ENCODE measurements around the gene CCDC61. TPM values are rescaled to one million over a fixed set of nuclear protein-coding genes. Genes with fewer than 3 reads are reported as not detected.

The CCDC61 gene
- polyA plus RNA-seq, 4 donors: 10.8 to 17.0 (median 15.3) TPM

DNA sequence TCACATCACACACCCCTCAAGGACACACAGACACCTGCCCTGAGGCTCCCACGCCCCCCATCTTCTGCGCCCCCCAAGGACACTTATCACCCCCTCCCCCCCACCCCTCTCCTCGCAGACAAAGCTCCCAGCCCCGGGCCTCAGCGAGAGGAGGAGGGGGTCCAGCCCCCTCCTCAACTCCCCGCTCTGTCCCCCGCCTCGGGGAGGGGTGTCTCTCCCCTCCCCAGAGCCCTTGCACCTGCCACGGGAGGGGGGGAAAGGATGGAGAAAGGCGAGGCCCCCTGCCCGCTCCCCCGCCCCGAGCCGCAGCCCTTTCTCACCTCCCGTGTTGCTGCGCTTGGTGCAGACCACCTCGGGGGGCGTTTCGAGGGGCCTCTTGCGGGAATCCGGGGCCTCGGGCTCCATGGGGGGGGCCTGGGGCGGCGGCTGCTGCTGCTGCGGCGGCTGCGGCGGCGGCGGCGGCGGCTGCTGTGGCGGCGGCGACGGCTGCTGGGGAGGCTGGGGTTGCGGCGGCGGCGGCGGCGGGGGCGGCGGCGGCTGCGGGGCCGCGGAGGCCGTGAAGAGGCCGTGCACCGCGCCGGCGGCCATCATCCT is 22.2 kb upstream of the CCDC61 start:
- DNase-seq (ENCODE audit: low read depth in 4 of 4, low spot score in 2 of 4): no peak

DNA sequence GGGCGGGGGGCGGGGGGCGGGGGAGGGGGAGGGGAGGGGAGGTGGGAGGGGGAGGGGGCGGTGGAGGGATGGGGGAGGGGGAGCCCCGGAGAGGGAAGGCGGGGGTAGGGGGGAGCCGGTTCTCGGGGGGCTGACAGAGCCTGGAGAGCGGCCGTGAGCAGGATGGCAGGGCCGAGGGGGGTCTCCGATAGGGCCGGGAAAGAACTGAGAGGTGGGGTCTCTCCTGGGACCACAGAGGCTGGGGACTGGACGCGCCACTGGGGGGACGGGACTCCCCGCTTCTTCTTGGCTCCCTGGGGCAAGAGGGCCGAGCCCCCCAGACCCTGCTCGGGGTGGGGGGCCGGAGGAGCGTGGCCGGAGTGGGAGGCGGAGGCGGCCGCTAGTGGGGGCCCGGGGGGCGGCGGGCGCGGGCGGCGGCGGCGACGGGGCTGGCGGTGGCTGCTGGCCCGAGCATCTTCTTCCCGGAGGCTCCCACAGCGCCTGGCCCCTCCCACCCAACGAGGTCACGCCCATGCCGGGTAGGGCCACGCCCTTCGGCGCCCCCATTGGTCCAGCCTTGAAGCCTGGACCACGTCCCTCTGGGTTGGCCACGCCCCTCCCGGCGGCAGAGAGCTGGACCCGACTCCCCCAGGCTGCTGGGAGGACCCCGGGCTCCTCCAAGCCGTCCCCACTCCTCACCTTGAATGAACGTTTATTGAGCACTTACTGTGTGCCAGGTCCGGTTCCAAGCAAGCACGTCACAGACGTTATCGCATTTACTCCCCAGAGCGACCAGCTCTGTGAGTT is 21.5 kb upstream of the CCDC61 start, which contains the start of gene NOVA2:
TSS of gene NOVA2 (minus strand) at position 313 of the 786 bp plus-strand sequence. CDS start 514 bp downstream, outside the sequence.
- DNase-seq (ENCODE audit: low read depth in 4 of 4, low spot score in 2 of 4): no peak

DNA sequence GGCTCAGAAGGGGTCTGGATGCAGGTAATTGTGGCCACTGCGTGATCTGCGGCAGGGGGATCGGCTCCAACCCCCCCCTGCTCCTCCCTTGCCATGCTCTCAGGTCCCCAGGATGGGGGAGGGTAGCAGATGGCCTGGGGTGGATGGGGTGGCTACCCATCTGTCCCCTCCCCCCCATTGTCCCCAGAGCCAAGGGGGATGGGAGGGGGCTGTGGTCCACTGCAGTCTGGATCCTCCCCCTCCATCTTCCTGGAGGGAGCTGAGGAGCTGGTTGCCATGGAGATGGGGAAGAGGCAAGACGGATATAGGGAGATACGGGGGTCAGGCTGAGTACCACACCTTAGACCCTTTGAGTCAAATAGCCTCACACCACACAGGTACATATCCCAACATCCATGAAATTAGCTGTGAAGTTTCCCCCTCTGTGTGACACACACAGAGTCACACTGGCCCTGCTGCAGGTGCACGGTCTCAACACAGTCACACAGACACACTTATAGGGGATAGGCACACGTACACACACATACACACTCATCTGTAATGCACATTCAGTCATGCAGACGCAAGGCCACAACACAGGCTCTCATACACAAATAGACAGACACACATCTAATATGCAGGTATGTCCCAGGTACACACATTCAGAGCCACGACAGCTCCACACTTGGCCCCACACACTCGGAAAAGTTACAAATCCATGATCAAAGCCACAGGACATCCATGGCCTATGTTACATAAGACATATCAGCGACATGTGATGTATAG is 19.8 kb upstream of the CCDC61 start:
- no peak for DNase-seq (ENCODE audit: low read depth in 4 of 4, low spot score in 2 of 4)

DNA sequence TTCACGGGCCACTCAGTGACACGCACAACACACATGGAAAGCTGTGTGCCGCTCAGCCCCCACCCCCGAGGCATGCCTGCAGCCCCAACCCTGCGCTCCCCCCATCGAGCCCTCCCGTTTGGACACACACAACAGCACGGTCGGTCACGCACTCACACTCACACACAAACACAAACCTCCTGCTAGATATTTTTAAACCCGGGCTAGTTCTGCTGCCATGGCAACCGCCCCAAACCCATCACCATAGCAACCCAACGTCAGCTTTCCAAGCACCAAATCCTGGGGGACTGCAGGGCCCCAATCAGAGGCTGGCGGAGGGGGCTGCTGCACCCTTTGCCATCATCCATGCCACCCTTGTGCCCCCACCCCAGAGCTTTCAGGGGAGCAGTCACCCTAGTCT is 19.1 kb upstream of the CCDC61 start:
- no peak for DNase-seq (ENCODE audit: low read depth in 4 of 4, low spot score in 2 of 4)

DNA sequence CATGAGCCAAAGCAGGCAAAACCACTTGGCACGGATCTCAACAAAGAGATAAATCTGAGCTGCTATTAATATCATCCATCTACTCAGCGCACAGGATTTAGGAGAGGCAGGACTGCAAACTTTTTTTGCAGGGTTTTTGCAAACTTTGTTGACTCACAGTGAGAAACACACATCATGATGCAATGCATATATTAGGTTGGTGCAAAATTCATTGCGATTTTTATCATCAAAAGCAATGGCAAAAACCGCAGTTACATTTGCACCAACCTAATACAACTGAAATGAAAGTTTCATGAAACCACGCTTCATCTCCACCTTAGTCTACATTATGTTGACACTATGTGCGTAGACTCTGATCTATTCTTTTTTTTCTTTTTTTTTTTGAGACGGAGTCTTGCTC is 17.1 kb upstream of the CCDC61 start:
- DNase-seq (ENCODE audit: low read depth in 4 of 4, low spot score in 2 of 4): no peak

DNA sequence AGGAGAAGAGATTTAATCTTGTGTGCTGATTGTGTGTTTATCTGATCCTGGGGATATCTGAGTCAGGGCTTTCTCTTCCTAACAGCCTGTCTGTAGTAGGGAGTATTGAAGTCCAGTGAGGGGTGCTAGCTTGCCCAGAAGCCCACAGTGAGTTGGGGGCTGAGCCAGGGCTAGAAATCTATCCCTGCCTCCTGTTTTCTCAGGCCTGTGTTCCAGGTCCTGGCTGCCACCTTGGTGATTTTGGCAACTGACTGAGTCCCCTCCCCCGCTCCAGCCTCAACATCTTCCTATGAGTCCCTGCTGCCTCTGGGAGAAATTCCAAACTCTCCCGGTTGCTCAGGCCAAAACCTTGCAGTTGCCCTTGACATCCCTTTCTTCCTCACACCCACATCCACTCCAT is 13.9 kb upstream of the CCDC61 start:
- no peak for DNase-seq (ENCODE audit: low read depth in 4 of 4, low spot score in 2 of 4)

DNA sequence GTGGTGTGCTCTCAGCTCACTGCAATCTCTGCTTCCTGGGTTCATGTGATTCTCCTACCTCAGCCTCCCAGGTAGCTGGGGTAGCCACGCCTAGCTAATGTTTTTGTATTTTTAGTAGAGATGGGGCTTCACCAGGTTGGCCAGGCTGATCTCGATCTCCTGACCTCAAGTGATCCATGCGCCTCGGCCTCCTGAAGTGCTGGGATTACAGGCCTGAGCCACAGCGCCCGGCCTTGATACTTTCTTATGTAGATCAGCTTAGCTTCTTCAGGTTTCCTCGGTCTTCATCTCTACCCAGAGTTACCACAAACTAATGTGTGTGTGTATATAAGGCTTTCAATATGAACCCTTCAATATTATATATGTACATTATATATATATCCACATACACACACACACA is 9.9 kb upstream of the CCDC61 start:
- DNase-seq (ENCODE audit: low read depth in 4 of 4, low spot score in 2 of 4): no peak

DNA sequence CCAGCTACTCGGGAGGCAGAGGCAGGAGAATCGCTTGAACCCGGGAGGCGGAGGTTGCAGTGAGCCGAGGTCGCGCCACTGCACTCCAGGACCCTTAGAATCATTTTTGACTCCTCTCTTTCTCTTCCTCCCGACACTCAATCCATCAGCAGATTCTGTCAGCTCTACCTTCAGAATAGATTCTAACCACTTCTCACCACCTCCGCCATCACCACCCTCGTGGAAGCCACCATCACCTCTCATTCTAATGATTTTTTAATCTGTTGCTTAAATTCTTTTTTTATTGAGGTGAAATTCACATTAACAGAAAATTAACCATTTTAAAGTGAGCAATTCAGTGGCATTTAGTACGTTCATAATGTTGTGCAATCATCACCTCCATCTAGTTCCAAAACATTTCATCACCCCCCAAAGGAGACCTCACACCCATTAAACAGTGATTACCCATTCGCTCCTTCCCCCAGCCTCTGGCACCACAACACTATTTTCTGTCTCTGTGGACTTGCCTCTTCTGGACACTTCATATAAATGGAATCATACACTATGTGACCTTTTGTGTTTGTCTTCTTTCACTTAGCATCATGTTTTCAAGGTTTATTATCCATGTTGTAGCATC is 5.0 kb upstream of the CCDC61 start:
- no peak for DNase-seq (ENCODE audit: low read depth in 4 of 4, low spot score in 2 of 4)

DNA sequence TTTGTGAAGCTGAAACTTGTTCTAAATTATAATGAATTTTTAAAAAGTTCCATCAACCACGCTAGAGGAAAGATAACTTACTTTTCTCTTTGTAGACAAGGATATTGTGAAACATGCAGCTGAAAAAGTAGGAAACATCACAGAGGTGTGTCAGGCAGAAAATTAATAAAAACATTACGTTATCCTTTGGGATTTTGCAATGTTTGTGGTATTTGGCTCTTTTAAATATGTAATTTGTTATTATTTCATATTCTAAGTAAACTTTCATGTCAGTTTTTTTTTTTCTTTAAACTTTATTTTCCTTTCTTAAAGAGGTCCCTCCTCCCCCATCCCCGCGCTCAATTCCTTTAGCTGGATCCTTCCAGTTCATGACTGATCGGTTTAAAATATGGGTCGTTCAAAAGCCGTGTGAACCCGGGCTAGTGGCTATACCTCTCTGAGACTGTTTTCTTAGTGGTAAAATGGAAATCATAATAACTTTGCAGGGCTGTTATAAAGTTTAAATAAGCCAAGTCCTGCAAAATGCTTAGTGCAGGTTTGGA is 740 bp upstream of the CCDC61 start:
- DNase-seq (ENCODE audit: low read depth in 4 of 4, low spot score in 2 of 4): no peak

DNA sequence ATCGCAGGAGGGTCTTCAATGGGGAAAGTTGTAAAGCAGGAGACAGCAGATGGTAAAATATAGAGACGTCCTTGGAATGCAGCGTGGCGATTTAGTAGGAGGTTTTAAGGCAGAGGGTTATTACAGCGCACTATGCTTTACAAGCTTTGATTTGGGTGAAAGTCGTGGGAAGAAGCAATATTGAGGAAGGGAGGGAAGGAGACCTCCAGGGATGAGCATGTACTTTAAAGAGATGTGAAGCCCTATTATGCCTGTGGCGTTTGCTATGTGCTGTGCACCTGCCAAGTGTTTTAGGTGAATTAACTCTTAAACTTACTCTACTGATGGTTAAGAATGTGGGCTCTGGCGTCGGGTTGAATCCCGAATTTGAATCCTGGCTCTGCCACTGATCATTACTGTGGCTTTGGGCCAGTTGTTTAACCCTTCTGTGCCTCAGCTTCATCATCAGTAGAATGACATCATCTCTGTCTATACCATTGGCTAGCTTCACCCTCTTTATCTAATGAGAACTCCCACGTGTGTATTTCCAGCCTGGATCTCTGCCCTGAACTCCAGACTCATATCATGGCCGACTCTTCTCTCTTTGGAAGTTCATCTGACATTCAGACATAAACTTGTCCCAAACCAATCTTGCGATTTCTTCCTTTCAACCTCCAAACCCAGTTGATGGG is 583 bp downstream of the CCDC61 start:
- no peak for DNase-seq (ENCODE audit: low read depth in 4 of 4, low spot score in 2 of 4)

DNA sequence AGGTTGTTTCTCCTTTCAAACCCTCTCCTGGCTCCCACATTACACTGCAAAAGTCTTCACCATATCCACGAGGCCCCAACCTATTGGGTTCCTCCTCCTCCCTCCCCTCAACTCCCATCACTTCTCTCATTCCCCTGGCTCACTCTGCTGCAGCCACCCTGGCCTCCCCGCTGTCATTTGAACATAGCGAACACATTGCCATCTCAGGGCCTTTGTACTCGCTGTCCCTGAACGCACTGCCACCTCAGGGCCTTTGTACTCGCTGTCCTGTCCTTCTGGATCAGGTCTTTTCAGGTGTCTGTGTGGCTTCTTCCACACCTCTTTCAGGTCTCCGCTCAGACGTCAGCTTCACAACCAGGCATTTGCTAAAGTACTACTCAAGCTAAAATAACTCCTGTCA is 1.7 kb downstream of the CCDC61 start:
- no peak for DNase-seq (ENCODE audit: low read depth in 4 of 4, low spot score in 2 of 4)

DNA sequence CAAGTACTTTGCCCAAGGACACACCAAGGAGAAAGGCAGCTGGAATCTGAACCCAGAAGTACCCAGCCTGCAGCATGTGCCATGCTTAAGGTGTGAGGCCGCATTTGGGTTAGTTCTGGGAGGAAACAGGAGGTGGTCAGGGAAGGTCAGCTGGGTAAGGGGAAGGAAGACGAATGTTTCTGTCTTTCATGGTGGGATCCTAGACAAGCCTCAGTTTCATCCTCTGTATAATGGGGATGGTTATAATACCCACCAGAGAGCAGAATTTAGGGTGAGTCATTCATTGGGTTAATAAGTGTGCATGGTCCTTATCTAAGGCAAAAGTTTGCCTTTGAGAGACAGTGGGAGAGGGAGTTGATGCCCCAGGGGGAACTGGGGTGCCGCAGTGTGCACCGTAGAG is 3.6 kb downstream of the CCDC61 start:
- DNase-seq (ENCODE audit: low read depth in 4 of 4, low spot score in 2 of 4): no peak

DNA sequence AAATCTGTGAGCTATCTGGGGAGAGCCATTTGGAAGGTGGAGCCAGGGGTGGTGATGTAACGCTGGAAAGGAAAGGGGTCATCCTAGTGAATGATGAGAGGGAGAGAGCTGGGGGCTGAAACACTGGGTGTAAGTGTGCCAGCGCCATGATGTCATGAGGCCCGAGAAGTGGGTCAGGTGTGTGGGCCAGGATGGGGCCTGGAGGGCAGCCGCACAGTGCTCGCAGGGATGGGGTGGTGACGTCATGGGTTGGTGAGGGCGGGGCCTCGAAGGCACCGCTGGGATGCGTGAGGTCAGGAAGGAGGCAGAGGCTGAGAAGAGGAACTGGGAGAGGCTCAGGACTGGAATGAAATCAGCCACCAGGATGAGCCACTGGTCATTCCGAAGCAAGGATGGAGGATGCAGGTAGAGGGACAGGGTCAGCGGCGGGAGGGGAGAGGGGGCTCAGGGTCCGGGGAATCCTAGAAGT is 4.4 kb downstream of the CCDC61 start:
- no peak for DNase-seq (ENCODE audit: low read depth in 4 of 4, low spot score in 2 of 4)

DNA sequence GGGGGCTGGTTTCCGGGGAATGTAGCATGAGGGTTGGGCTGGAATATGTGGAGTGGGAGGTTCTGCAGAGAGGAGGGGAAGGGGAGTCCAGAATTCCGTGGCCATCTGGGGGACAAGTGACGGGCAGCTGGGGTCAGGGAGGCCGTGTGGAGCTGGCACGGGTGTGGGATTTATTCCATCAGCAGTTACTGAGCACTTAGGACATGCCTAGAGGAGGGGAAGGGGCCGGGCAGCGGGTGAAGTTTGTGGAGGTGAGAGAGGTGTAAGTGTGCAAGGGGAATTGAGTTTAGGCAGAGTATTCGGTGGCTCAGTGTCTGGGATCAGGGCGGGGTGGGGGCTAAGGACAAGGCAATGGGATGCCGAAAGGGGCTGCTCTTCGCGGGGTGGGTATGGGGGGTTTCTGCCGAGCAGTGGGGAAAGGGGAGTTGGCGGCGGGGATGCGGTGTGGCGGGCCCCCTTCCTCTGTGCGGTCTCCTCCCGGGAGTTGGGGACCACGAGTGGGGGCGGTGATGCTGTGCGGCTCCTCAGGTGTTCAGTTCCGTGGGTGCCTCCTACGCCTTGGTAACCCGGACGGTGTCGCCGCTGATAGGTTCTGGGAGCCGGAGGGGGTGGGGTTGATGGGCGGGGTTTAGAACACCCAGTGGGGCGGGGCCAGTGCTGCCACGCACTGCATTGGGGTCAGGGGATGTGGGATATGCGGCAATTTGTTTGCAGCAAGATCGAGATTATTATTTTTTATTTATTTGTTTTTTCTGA is 5.4 kb downstream of the CCDC61 start:
- DNase-seq (ENCODE audit: low read depth in 4 of 4, low spot score in 2 of 4): no peak

DNA sequence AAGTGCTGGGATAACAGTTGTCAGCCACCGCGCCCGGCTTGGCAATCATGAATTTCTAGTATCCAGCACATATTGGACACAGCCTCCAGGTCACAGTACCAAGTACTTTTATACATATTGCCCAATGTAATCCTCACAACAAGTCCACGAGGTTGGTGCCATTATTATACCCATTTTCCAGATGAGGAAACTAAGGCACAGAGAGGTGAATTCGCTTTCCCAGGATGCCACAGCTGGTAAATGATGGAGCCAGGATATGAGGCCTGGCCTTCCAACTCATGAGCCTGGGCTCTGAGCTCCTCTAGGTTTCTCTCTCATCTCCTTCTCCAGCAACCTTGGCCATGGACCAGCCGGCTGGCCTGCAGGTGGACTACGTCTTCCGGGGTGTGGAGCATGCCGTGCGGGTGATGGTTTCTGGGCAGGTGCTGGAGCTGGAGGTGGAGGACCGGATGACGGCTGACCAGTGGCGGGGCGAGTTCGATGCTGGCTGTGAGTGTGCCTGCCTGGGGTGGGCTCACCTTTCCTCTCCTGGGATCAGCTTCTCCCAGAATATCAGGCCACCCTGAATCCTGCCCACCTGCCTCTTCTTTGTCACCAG is 7.5 kb downstream of the CCDC61 start:
- DNase-seq (ENCODE audit: low read depth in 4 of 4, low spot score in 2 of 4): no peak

DNA sequence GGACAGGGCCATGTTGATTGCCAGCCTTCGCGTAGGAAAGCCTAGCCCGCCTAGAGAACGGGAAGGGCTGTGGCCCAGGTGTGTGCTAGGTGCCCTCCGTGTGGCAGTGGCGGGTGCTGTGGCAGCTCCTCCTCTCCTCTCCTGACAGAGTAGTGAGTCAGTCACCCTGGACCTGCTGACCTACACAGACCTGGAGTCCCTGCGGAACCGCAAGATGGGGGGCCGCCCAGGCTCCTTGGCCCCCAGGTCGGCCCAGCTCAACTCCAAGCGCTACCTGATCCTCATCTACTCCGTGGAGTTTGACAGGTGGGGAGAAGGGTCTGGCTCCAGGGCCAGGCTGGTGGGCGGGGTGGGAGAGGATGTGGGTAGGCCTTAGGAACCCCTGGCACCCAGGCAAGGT is 11.1 kb downstream of the CCDC61 start:
- DNase-seq (ENCODE audit: low read depth in 4 of 4, low spot score in 2 of 4): no peak

DNA sequence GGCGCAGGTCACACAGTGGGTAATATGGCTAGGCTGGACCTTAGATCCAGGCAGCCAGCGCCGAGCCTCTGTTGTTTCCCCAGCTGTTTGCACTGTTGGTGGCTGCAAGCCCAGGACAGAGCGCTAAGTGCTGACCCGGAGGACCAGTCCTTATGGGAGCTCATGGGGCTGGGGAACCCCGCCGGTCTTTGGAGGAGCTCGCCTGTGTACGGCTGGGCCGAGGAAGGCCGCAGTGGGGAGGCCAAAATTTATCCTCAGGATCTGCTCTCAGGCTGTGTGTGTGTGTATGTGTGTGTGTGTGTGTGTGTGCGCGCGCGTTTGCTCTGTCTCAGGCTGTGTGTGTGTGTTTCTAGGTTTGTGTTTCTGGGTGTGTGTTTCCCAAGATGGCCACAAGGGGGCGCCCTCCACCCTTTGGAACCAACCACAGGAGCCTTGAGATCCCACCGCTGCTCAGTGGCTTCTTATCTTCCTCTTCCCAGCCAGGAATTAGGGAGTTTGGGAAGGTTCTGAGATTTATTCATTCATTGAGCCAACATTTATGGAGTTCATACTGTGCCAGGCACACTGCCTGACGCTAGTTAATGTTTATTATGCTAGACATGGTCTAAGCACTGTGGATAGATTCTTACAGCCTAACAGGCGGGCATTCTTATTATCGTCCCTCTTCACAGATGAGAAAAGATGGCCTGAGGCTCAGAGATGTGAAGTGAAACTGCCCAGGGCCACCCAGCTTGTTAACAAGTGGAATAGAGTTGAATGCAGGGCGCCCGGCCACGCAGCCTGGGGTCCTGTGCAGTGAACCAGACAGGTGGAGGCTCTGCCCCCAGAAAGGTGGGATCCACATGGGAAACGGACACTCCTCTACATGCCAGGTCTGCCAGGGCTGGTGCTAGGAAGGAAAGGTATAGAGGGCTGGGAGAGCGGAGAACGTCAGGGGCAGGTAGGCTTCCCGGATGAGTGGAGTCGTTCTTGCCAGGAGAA is 14.6 kb downstream of the CCDC61 start:
- no peak for DNase-seq (ENCODE audit: low read depth in 4 of 4, low spot score in 2 of 4)

DNA sequence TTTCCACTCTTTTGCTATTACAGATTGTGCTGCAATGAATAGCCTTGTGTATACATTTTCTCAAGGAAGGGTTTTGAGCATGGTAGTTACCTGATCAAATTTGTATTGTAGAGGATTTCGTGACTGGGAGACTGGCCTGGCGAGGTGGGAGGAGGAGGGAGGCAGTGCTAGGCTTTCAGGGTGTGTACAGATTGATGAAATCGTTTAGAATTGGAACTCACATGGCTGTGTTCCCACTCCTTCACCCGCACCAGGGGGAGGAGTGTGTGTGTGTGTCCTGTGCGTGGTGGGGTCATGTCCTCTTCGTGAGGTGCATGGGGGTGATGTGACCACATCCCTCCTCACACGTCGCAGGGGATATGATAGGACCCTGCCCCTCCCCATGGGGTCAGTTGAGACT is 19.3 kb downstream of the CCDC61 start:
- no peak for DNase-seq (ENCODE audit: low read depth in 4 of 4, low spot score in 2 of 4)

Measured in left renal cortex interstitium (tissue), 4 donors.